K562 (cell line): Measurements from ENCODE around the gene CFAP20DC. TPM values are rescaled to one million over a fixed set of nuclear protein-coding genes. Genes with fewer than 3 reads are reported as not detected.
A peak's percentile ranks its signal among the peaks of the same experiment; 100 is the strongest.

Experiments used
- ATAC-seq: fragments of 200-7000 bp; cut with Tn5 transposase; 3 replicates; pipeline ENCODE4 v1.9.1; 2020; ENCODE audit warnings: moderate library complexity
- BruUV-seq: library from RNA; stranded (reverse); fragments of 400-500 nt; replicated peaks from 2 replicates; lab custom pipeline; 2021; lab: Mats Ljungman, UMichigan
- CTCF ChIA-PET: fragments of 300-600 bp; formaldehyde crosslinking; extraction: SDS; loops from one replicate; lab custom pipeline; 2021; ENCODE audit warnings: low intra/inter-chr PET ratio; lab: Yijun Ruan, JAX
- POLR2A ChIA-PET: fragments of 300-600, 350-650 bp; sonication (Branson Sonifier 250); formaldehyde crosslinking; extraction: SDS; loops from one replicate; lab custom pipeline; 2021; ENCODE audit warnings: antibody characterized with exemption, inconsistent platforms; lab: Yijun Ruan, JAX
- DNase-seq, 4 experiments: peaks; one replicate each; pipeline versions ENCODE4 v3.0.0 to v3.0.0-alpha.2; 2011 to 2018; ENCODE audit warnings: low spot score in 3 of 4, mixed read lengths in 3 of 4; ENCODE audit errors: extremely low read depth in 1 of 4
- FAIRE-seq: peaks from 2 replicates; lab custom pipeline; 2011; peaks lifted over from hg19 to GRCh38; lab: Jason Lieb, UNC
- H2AFZ ChIP-seq: 2 replicates; pipeline ENCODE4 v1.6.0; 2011; ENCODE audit warnings: low read depth, low read length, control low read depth, inconsistent platforms
- H3K27ac ChIP-seq: fragments of 200-600 bp; 3 replicates; pipeline ENCODE4 v1.8.0; 2011; ENCODE audit warnings: low read depth, mild to moderate bottlenecking, control low read depth, inconsistent platforms, low read length, moderate library complexity, mixed read lengths; ENCODE audit errors: extremely low read depth
- H3K27me3 ChIP-seq, 2 experiments: fragments of 300-600 bp in 1 of 2; 2 replicates in 1 of 2; 3 replicates in 1 of 2; pipeline versions ENCODE4 v1.6.0 to v1.8.0; 2011; ENCODE audit warnings: inconsistent platforms in 2 of 2, low read length in 2 of 2, mild to moderate bottlenecking in 1 of 2, mixed read lengths in 1 of 2, moderate library complexity in 1 of 2; ENCODE audit not compliant: control insufficient read depth in 2 of 2, insufficient read depth in 2 of 2
- H3K36me3 ChIP-seq: fragments of 300-600 bp; 3 replicates; pipeline ENCODE4 v1.8.0; 2011; ENCODE audit warnings: mild to moderate bottlenecking, low read length, inconsistent platforms; ENCODE audit not compliant: control insufficient read depth, insufficient read depth
- H3K4me1 ChIP-seq, 2 experiments: fragments of 200-600 bp in 1 of 2; replicated peaks in 1 of 2; 2 replicates in 1 of 2; 3 replicates in 1 of 2; pipeline versions ENCODE4 v1.5.1 to v1.8.0; 2011; ENCODE audit warnings: inconsistent platforms in 2 of 2, low read length in 2 of 2, mild to moderate bottlenecking in 1 of 2, mixed read lengths in 1 of 2, moderate library complexity in 1 of 2; ENCODE audit not compliant: control insufficient read depth in 2 of 2, insufficient read depth in 2 of 2
- H3K4me2 ChIP-seq: 2 replicates; pipeline ENCODE4 v1.6.1; 2011; ENCODE audit warnings: low read length, control low read depth, inconsistent platforms, mixed read lengths; ENCODE audit not compliant: insufficient read depth
- H3K4me3 ChIP-seq: fragments of 200-600 bp; sonication (generic), shearing (Covaris generic); 2 replicates; pipeline ENCODE4 v1.5.1; 2016; ENCODE audit warnings: control low read depth, inconsistent platforms
- H3K79me2 ChIP-seq: fragments of 200-600 bp; 3 replicates; pipeline ENCODE4 v1.8.0; 2011; ENCODE audit warnings: low read length, inconsistent platforms; ENCODE audit not compliant: control insufficient read depth, insufficient read depth
- H3K9ac ChIP-seq, 2 experiments: 2 replicates each; pipeline versions ENCODE4 v1.6.0 to v1.6.1; 2011; ENCODE audit warnings: low read depth in 2 of 2, low read length in 2 of 2, control low read depth in 1 of 2, inconsistent platforms in 1 of 2, mild to moderate bottlenecking in 1 of 2, mixed read lengths in 1 of 2; ENCODE audit not compliant: insufficient read depth in 1 of 2
- H3K9me1 ChIP-seq: one replicate; pipeline ENCODE4 v1.6.0; 2011; ENCODE audit warnings: inconsistent platforms, mild to moderate bottlenecking, low read length, moderate library complexity; ENCODE audit not compliant: control insufficient read depth, insufficient read depth
- H3K9me3 ChIP-seq: replicated peaks from 2 replicates; pipeline ENCODE4 v1.5.1; 2011; ENCODE audit warnings: low read depth, low read length, inconsistent platforms; ENCODE audit not compliant: control insufficient read depth, insufficient read depth
- H4K20me1 ChIP-seq: replicated peaks from 2 replicates; pipeline ENCODE4 v1.6.1; 2011; ENCODE audit warnings: low read length, inconsistent platforms, mixed read lengths; ENCODE audit not compliant: control insufficient read depth, insufficient read depth
- BDP1 ChIP-seq: IDR thresholded peaks from 3 replicates; pipeline ENCODE4 v1.6.1; 2011; ENCODE audit not compliant: insufficient read length, insufficient read depth
- DDX20 ChIP-seq: fragments of 450-650 bp; IDR thresholded peaks from 2 replicates; pipeline ENCODE4 v1.6.1; 2016; ENCODE audit warnings: missing genetic modification characterization, low read depth, mild to moderate bottlenecking, missing compliant biosample characterization, moderate library complexity
- DIDO1 ChIP-seq: fragments of 450-650 bp; IDR thresholded peaks from 2 replicates; pipeline ENCODE4 v1.6.1; 2016; ENCODE audit warnings: low read depth, missing biosample characterization, missing genetic modification characterization
- EGR1 ChIP-seq: fragments of 450-650 bp; conservative IDR thresholded peaks from 2 replicates; pipeline ENCODE4 v1.6.1; 2017; ENCODE audit warnings: mild to moderate bottlenecking
- GTF2A2 ChIP-seq: IDR thresholded peaks from 2 replicates; pipeline ENCODE4 v1.6.1; 2016; ENCODE audit warnings: mild to moderate bottlenecking, missing genetic modification characterization, missing compliant biosample characterization
- KDM4B ChIP-seq, 2 experiments: fragments of 450-650 bp in 1 of 2; sonication (generic) in 1 of 2; IDR thresholded peaks; 2 replicates each; pipeline ENCODE4 v1.6.1; 2016 to 2017; ENCODE audit warnings: borderline replicate concordance in 2 of 2, antibody characterized with exemption in 1 of 2, low read depth in 1 of 2, mild to moderate bottlenecking in 1 of 2
- MECOM ChIP-seq: fragments of 250-450 bp; sonication (Bioruptor Pico); IDR thresholded peaks from 2 replicates; pipeline ENCODE4 v1.8.0; 2022; ENCODE audit warnings: inconsistent platforms
- NFIC ChIP-seq: fragments of 450-650 bp; IDR thresholded peaks from 2 replicates; pipeline ENCODE4 v1.6.1; 2017; ENCODE audit warnings: mild to moderate bottlenecking, inconsistent platforms
- NFIX ChIP-seq: fragments of 250-450 bp; sonication (Bioruptor Pico); IDR thresholded peaks from 2 replicates; pipeline ENCODE4 v1.4.0; 2020; ENCODE audit warnings: low read depth, mild to moderate bottlenecking, moderate library complexity
- NR1H2 ChIP-seq: sonication (generic); formaldehyde crosslinking; IDR thresholded peaks from 2 replicates; pipeline ENCODE4 v1.4.0; 2020; ENCODE audit warnings: mild to moderate bottlenecking, missing genetic modification reagents
- PHF8 ChIP-seq: fragments of 200-600 bp; sonication (generic); IDR thresholded peaks from 2 replicates; pipeline ENCODE4 v1.6.1; 2012; ENCODE audit warnings: mixed run types, mild to moderate bottlenecking, inconsistent platforms, low read length, moderate library complexity, borderline replicate concordance
- PHTF2 ChIP-seq: fragments of 250-450 bp; sonication (Bioruptor Pico); IDR thresholded peaks from 2 replicates; pipeline ENCODE4 v1.5.0; 2021; ENCODE audit warnings: mild to moderate bottlenecking
- POLR2AphosphoS5 ChIP-seq: IDR thresholded peaks from 2 replicates; pipeline ENCODE4 v1.6.1; 2011; ENCODE audit warnings: mild to moderate bottlenecking, low read depth, low read length, moderate library complexity; ENCODE audit not compliant: control insufficient read depth, insufficient read depth
- STAT5A ChIP-seq: IDR thresholded peaks from 2 replicates; pipeline ENCODE4 v1.6.1; 2012; ENCODE audit warnings: low read length, inconsistent platforms, borderline replicate concordance
- TAF7 ChIP-seq: fragments of 450-650 bp; IDR thresholded peaks from 2 replicates; pipeline ENCODE4 v1.6.1; 2016; ENCODE audit warnings: missing genetic modification characterization, missing compliant biosample characterization
- TCF7L2 ChIP-seq: fragments of 150-350 bp; IDR thresholded peaks from 2 replicates; pipeline ENCODE4 v1.6.1; 2016; ENCODE audit warnings: low read depth, mild to moderate bottlenecking, low read length, moderate library complexity
- VEZF1 ChIP-seq: fragments of 200-800 bp; sonication (Bioruptor generic); IDR thresholded peaks from 2 replicates; pipeline ENCODE4 v1.6.1; 2017; ENCODE audit warnings: missing genetic modification characterization, missing compliant biosample characterization
- ZNF584 ChIP-seq: fragments of 200-800 bp; sonication (Bioruptor generic); IDR thresholded peaks from 2 replicates; pipeline ENCODE4 v1.6.1; 2016; ENCODE audit warnings: low read depth, mild to moderate bottlenecking, missing genetic modification characterization, missing compliant biosample characterization
- ZNF655 ChIP-seq: fragments of 250-450 bp; sonication (Bioruptor Pico); IDR thresholded peaks from 2 replicates; pipeline ENCODE4 v1.5.0; 2021
- WGBS: fragments of 100-300 bp; shearing (Covaris generic); methylation state at CpG from one replicate; pipeline ENCODE4 v1.1.6; 2016; ENCODE audit warnings: low coverage, mixed read lengths; ENCODE audit not compliant: insufficient coverage; ENCODE audit errors: missing lambda C conversion rate; 5-methylcytosine and 5-hydroxymethylcytosine counted together
- in situ Hi-C: fragments of 300-500 bp; cut with MboI; formaldehyde crosslinking; loops from 4 replicates; pipeline ENCODE4 v1.15.0; 2018; ENCODE audit warnings: inconsistent platforms, mixed read lengths
- intact Hi-C: fragments of 100-400 bp; cut with micrococcal nuclease; formaldehyde crosslinking; loops from 2 replicates; pipeline ENCODE4 v1.14.2; 2022
- polyA plus RNA-seq, 8 experiments: library from polyadenylated mRNA; depleted of rRNA in 4 of 8; stranded (reverse) in 5 of 8; unstranded in 3 of 8; fragments of >200 nt; fragmentation: Nextera tagmentation in 2 of 8; fragmentation: Illumina TruSeq in 1 of 8; extraction: Ambion mirVana in 2 of 8; extraction: Trizol in 1 of 8; gene quantifications; 2 replicates each; pipeline versions ENCODE4 v1.2.1 to v1.2.3, GENCODE V29; 2011 to 2014; ENCODE audit warnings: inconsistent platforms in 1 of 8, missing spikeins in 1 of 8
- total RNA-seq, 7 experiments: library from RNA; depleted of rRNA in 6 of 7; stranded (reverse); fragments of >200 nt in 6 of 7; fragmentation: Illumina TruSeq in 2 of 7; extraction: Trizol in 2 of 7; gene quantifications; 2 replicates each; pipeline versions ENCODE4 v1.2.1 to v1.2.3, GENCODE V29; 2011 to 2021; ENCODE audit warnings: low replicate concordance in 1 of 7

The CFAP20DC gene
- total and polyA plus RNA-seq, 9 of the 15 experiments (the other 6 are each of a cell fraction or from before 2014, with no cell fraction given), result 1.6 to 5.9 (median 4.6) TPM

- TF ChIP-seq NFIX (CRISPR knock-in tag), result no peak
- TF ChIP-seq ZNF584 (CRISPR knock-in tag), result no peak
- no peak for TF ChIP-seq GTF2A2 (tag)
- no peak for TF ChIP-seq MECOM
Observed at GRCh38 chr3:58999134-58999773, 50.6 kb downstream of the CFAP20DC start (continued).

DNA sequence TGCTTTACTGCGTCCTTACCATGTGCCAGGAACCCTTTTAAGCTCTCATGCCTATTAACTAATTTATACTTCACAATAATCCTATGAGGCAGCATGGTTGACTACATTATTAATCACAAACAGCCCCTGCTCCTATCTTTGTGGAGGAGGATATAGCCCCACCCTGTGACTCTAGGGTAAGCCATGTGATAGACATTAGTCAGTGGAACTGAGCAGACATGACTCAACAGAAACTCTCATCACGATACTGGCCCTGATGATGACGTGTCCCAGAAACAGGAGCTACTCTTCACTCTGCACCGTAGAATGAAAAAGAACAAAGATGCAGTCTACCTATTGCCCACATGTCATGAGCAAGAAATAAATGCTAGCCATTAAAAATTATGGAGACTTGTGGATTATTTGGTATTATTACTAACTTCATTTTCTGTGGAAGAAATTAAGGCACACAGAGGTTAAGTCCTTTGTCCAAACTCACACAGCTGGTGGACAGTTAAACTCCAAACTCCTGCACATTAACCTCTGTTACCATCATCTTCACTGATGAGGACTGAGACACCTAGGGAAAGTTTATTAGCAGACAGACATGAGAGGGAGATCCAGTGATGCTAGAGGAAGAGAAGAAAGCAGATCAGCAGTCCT lies 51.2 kb downstream of the CFAP20DC start:
- in situ Hi-C loops, result no loop called here
- intact Hi-C loops, result no loop called here
- no peaks in the 10 kb centered on the region for H3K27me3 ChIP-seq
- H3K9me3 ChIP-seq, result no peaks in the 10 kb centered on the region
- peak overlapping the region in 1 of 2 experiments; percentile 69; a peak in 2 of 4 replicates for H3K9ac ChIP-seq
- WGBS, result 9% methylated on average over 4 of the region's 4 CpGs
- H3K36me3 ChIP-seq, result no peaks in the 10 kb centered on the region; the same call in 2 of the 3 replicates
- peak overlapping the region; percentile 69 for H3K4me2 ChIP-seq
- ATAC-seq (peak; percentile 99), DNase-seq (peak; percentile 71 to 86 (median 77)), FAIRE-seq (peak; percentile 94)
- H3K4me1 ChIP-seq, result peaks cover 3 to 29% of the 10 kb centered on the region in 2 experiments; a peak in 3 of 5 replicates
- no peaks in the 10 kb centered on the region for H3K79me2 ChIP-seq
- no TSS peak for BruUV-seq
- H3K27ac ChIP-seq, result peak overlapping the region; percentile 93
- H3K4me3 ChIP-seq, result no peak overlapping the region
- H2AFZ ChIP-seq, result peak overlapping the region; percentile 93
- ChIA-PET CTCF (no interaction called here), POLR2A (interaction anchor here (0.6 to 1.6 kb wide), 4 partner anchors 11 to 360 kb away, joined by 3 to 4 read pairs (median 3); no protein-coding TSS in a partner anchor)
- H3K9me1 ChIP-seq, result no peaks in the 10 kb centered on the region
- no peaks in the 10 kb centered on the region for H4K20me1 ChIP-seq
- no peak for TF ChIP-seq POLR2AphosphoS5
- TF ChIP-seq EGR1, result no peak
- TF ChIP-seq NR1H2, result no peak
- no peak for TF ChIP-seq BDP1
- no peak for TF ChIP-seq TAF7
- TF ChIP-seq STAT5A, result no peak
- no peak for TF ChIP-seq NFIC
- TF ChIP-seq DDX20 (tag), result no peak
- TF ChIP-seq PHF8, result no peak
- no peak for TF ChIP-seq ZNF655 (CRISPR knock-in tag)
- no peak for TF ChIP-seq PHTF2 (CRISPR knock-in tag)
- TF ChIP-seq KDM4B (IDR thresholded peaks at IDR 0.05; ENCODE audit: borderline replicate concordance in 2 of 2, low read depth in 1 of 2), result no peak
- no peak for TF ChIP-seq DIDO1
- TF ChIP-seq TCF7L2, result no peak
- peak; percentile 82 for TF ChIP-seq VEZF1 (CRISPR knock-in tag)
